Ishikawa (cell line): ENCODE results near the gene NLRP1.

Experiments
- CEBPB ChIP-seq: IDR thresholded peaks from 2 replicates; pipeline ENCODE4 v1.6.1; 2012
- CREB1 ChIP-seq: IDR thresholded peaks from 2 replicates; pipeline ENCODE4 v1.6.1; 2012; ENCODE audit warnings: low read depth
- EGR1 ChIP-seq: IDR thresholded peaks from 2 replicates; pipeline ENCODE4 v1.6.1; 2012
- EP300 ChIP-seq: IDR thresholded peaks from 2 replicates; pipeline ENCODE4 v1.6.1; 2012; ENCODE audit warnings: borderline replicate concordance
- FOXM1 ChIP-seq: IDR thresholded peaks from 2 replicates; pipeline ENCODE4 v1.6.1; 2012; ENCODE audit warnings: low read depth, borderline replicate concordance
- NFIC ChIP-seq: IDR thresholded peaks from 2 replicates; pipeline ENCODE4 v1.6.1; 2012
- RAD21 ChIP-seq: IDR thresholded peaks from 2 replicates; pipeline ENCODE4 v1.6.1; 2012; ENCODE audit warnings: low read depth
- TAF1 ChIP-seq: IDR thresholded peaks from 2 replicates; pipeline ENCODE4 v1.6.1; 2012; ENCODE audit warnings: low read depth, mild to moderate bottlenecking
- TCF12 ChIP-seq: IDR thresholded peaks from 2 replicates; pipeline ENCODE4 v1.6.1; 2012; ENCODE audit warnings: low read depth
- TEAD4 ChIP-seq: IDR thresholded peaks from 2 replicates; pipeline ENCODE4 v1.6.1; 2012
- YY1 ChIP-seq: IDR thresholded peaks from 2 replicates; pipeline ENCODE4 v1.6.1; 2012; ENCODE audit warnings: low read depth
- ZBTB7A ChIP-seq: IDR thresholded peaks from 2 replicates; pipeline ENCODE4 v1.6.1; 2012; ENCODE audit warnings: low read depth
- TF ChIP-seq, protein P1 (sequence below): IDR thresholded peaks from 2 replicates; pipeline ENCODE4 v1.6.1; 2012; ENCODE audit warnings: low read depth, mild to moderate bottlenecking
- TF ChIP-seq, protein P2 (sequence below): IDR thresholded peaks from 2 replicates; pipeline ENCODE4 v1.6.1; 2012
- TF ChIP-seq, protein P3 (sequence below): IDR thresholded peaks from 2 replicates; pipeline ENCODE4 v1.6.1; 2012

Gene NLRP1

DNA sequence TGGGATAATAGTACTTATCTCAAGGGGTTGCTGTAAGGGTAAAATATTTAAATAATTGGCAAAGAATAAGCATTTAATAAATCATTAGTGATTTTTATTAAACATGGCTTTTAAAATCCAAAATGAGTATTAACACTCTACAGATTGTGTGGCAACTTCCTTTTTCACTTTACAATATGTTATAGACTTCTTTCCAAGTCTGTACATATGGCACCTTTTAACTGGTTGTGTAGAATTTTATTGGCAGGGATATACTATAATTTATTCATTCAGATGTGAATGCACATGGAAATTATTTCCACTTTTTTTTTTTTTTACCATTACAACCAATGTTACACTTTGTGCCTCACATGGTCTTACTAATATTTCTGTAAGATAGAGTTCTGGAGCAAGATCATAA lies 15.7 kb upstream of the NLRP1 start:
- TF ChIP-seq, protein P1, sequence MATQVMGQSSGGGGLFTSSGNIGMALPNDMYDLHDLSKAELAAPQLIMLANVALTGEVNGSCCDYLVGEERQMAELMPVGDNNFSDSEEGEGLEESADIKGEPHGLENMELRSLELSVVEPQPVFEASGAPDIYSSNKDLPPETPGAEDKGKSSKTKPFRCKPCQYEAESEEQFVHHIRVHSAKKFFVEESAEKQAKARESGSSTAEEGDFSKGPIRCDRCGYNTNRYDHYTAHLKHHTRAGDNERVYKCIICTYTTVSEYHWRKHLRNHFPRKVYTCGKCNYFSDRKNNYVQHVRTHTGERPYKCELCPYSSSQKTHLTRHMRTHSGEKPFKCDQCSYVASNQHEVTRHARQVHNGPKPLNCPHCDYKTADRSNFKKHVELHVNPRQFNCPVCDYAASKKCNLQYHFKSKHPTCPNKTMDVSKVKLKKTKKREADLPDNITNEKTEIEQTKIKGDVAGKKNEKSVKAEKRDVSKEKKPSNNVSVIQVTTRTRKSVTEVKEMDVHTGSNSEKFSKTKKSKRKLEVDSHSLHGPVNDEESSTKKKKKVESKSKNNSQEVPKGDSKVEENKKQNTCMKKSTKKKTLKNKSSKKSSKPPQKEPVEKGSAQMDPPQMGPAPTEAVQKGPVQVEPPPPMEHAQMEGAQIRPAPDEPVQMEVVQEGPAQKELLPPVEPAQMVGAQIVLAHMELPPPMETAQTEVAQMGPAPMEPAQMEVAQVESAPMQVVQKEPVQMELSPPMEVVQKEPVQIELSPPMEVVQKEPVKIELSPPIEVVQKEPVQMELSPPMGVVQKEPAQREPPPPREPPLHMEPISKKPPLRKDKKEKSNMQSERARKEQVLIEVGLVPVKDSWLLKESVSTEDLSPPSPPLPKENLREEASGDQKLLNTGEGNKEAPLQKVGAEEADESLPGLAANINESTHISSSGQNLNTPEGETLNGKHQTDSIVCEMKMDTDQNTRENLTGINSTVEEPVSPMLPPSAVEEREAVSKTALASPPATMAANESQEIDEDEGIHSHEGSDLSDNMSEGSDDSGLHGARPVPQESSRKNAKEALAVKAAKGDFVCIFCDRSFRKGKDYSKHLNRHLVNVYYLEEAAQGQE = no peak
- TF ChIP-seq, protein P2, sequence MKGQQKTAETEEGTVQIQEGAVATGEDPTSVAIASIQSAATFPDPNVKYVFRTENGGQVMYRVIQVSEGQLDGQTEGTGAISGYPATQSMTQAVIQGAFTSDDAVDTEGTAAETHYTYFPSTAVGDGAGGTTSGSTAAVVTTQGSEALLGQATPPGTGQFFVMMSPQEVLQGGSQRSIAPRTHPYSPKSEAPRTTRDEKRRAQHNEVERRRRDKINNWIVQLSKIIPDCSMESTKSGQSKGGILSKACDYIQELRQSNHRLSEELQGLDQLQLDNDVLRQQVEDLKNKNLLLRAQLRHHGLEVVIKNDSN = no peak

DNA sequence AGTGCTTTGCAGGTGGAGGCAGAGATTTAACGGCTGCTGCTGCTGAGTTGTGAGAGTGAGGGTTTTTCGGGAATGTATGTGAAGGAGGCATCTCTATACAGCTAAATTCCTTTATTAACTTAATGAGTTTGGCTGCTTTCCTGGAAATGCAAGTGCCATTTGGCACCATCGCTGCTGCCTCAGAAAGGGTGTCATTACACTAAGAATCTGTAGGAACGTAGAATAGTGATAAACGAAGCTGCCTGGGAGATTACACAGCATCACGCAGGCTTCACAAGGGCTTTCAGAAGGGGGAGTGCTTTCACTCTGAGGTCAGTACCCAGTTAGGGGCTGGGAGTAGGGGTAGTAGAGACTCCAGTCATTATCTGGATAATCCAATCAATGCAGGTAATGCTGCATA lies 14.1 kb upstream of the NLRP1 start:
- TF ChIP-seq CREB1 = no peak
- TF ChIP-seq RAD21 = no peak
- TF ChIP-seq TEAD4 = no peak
- TF ChIP-seq TAF1 = no peak
- TF ChIP-seq EGR1 = no peak
- no peak for TF ChIP-seq NFIC
- no peak for TF ChIP-seq CEBPB
- TF ChIP-seq ZBTB7A = no peak
- TF ChIP-seq, protein P3, sequence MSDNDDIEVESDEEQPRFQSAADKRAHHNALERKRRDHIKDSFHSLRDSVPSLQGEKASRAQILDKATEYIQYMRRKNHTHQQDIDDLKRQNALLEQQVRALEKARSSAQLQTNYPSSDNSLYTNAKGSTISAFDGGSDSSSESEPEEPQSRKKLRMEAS = no peak
- TF ChIP-seq, protein P2 = no peak
- no peak for TF ChIP-seq EP300
- TF ChIP-seq, protein P1 = no peak
- no peak for TF ChIP-seq FOXM1
- TF ChIP-seq TCF12 = no peak
- no peak for TF ChIP-seq YY1

DNA sequence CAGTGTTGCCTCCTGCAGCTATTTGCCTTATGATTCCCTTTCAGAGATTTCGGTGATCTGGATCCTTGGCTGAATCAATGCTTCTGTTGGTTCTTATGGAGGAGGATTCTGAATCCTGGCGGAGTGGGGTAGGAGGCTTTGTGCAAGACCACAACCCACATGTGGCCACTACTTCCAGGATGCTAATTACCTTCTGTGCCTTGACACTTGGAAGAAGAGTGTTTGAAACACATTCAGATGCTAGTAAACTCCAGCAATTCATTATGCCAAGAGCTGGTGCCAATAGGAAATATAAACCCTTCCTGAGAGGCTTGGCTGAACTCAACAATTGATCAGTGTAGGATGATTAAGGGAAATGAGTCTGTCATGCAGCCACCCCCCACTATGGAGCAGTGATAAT lies 12.1 kb upstream of the NLRP1 start:
- TF ChIP-seq CREB1 (no peak), CEBPB (no peak), EP300 (no peak), RAD21 (no peak), NFIC (no peak)
- TF ChIP-seq, protein P2 = no peak

DNA sequence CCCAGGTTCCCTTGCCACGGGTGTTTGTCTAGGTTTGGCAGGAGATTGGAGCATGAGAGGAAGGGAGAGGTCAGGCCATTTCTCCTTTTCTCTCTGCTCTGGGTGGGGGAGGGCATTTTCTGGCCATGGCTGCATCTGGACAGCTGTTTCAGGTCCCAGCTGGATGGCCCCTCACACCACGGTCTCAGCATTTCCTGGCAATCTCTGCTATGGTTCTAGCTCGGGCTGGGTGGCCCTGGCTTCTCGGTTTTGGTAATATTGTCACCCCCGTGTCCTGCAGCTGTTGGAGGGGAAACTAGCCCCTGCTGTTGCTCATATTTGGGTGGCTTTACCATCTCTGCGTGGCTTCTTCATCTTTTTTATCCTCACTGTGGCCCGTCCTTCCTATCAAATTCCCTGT lies 11.5 kb upstream of the NLRP1 start:
- no peak for TF ChIP-seq YY1
- TF ChIP-seq ZBTB7A = no peak
- TF ChIP-seq NFIC = no peak
- no peak for TF ChIP-seq CREB1
- no peak for TF ChIP-seq RAD21

DNA sequence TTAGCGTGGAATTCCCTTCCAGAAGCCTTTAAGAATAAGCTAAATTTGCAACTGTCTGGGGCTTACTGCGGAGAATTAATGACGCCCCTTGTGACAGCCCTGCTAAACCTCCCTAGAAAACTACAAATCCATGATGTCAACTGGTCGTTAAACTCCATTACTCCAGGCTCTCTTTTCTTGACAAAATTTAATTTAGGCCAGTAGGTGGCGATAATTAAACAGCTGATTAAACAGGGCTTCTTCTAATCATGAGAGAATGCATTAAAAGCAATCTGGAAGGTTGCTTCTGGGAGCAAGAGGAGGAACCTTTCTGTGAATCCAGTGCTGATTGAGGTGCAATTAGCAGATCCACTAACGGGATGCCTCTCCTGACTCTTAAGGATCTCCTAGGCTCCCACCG lies 8.1 kb upstream of the NLRP1 start:
- no peak for TF ChIP-seq CEBPB
- peak; percentile 59 for TF ChIP-seq RAD21

DNA sequence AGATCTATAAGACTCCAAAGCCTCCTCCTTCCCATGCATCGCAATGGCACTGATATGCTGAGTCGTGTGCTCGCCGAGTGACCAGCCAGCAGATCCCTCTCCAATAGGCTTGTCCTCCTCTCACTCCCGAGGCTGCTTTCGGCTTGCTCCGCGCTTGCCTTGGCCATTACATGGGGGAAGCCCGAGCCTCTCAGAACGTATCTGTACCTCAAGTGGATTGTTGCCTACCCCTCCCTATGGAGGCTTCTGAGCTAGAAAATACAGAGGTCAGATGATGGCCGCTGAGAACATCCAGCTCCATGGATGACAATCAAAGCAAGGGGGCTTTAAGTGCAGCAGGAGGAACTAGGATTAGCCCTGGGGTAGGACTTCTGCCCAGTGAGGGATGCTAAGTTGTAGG lies 7.7 kb upstream of the NLRP1 start:
- TF ChIP-seq, protein P2 = no peak
- no peak for TF ChIP-seq TCF12
- TF ChIP-seq EGR1 = no peak
- no peak for TF ChIP-seq TEAD4
- TF ChIP-seq CEBPB = no peak
- no peak for TF ChIP-seq TAF1
- TF ChIP-seq EP300 = no peak
- no peak for TF ChIP-seq ZBTB7A
- TF ChIP-seq RAD21 = no peak
- TF ChIP-seq NFIC = no peak
- TF ChIP-seq FOXM1 = no peak
- TF ChIP-seq CREB1 = no peak
- TF ChIP-seq, protein P1 = no peak
- TF ChIP-seq, protein P3 = no peak
- no peak for TF ChIP-seq YY1
